Right cardiac atrium (tissue), 5 donors: ENCODE results near the gene PRR35. TPM values are rescaled to one million over a fixed set of nuclear protein-coding genes. Genes with fewer than 3 reads are reported as not detected.
A peak's percentile ranks its signal among the peaks of the same experiment; 100 is the strongest.

Source experiments
- ATAC-seq, 2 donors: fragments of 200-7000 bp; cut with Tn5 transposase; one replicate each; pipeline versions ENCODE4 v1.8.0 to v1.9.1; 2020; ENCODE audit warnings: moderate library complexity in 2 of 2, mild to moderate bottlenecking in 1 of 2
- DNase-seq, 3 donors: peaks; one replicate each; pipeline ENCODE4 v3.0.0-alpha.2; 2020
- H3K27ac ChIP-seq: one replicate; pipeline ENCODE4 v1.5.1; 2013; ENCODE audit warnings: mild to moderate bottlenecking, low read length, control low read depth, moderate library complexity
- H3K27me3 ChIP-seq: one replicate; pipeline ENCODE4 v1.6.1; 2013; ENCODE audit not compliant: control insufficient read depth, insufficient read depth
- H3K4me1 ChIP-seq: one replicate; pipeline ENCODE4 v1.6.1; 2013; ENCODE audit warnings: low read length; ENCODE audit not compliant: control insufficient read depth, insufficient read depth
- H3K4me3 ChIP-seq: one replicate; pipeline ENCODE4 v1.5.1; 2013; ENCODE audit warnings: low read length, control low read depth
- H3K9me3 ChIP-seq: one replicate; pipeline ENCODE4 v1.6.1; 2013; ENCODE audit warnings: low read length; ENCODE audit not compliant: control insufficient read depth
- WGBS: extraction: QIAGEN DNeasy Blood & Tissue Kit; methylation state at CpG from one replicate; pipeline ENCODE4 v1.1.7; 2013; 5-methylcytosine and 5-hydroxymethylcytosine counted together
- intact Hi-C, 4 donors: fragments of 100-400 bp; cut with DNase I; formaldehyde crosslinking; loops; one replicate each; pipeline versions ENCODE4 v1.11.0 to v1.14.0; 2022 to 2023
- polyA plus RNA-seq: library from polyadenylated mRNA; stranded (reverse); fragments of 200-250 nt; gene quantifications from one replicate; pipeline ENCODE4 v1.2.3, GENCODE V29; 2013
- total RNA-seq, 4 donors: library from RNA; stranded (reverse); fragmentation: NEBNext Ultra II Directional; extraction: Animal tissue kit (Norgen Biotek cat#: 25700); gene quantifications; one replicate each; pipeline ENCODE4 v1.2.1, GENCODE V29; 2021
- donor health status: healthy with polysubstance abuse.
- donor health status: DM: no; HTN: yes; CAD: no.
- donor health status: DM: no; HTN: no; CAD: no.
- donor health status: DM: no; HTN: yes; CAD: no; lungs with severe emphysema.
- donor health status: DM: yes; HTN: yes; CAD: no.

The PRR35 gene
- total and polyA plus RNA-seq, 5 donors = not detected

GRCh38 chr16:528111-529011, 31.8 kb upstream of the PRR35 start:
- peak overlapping the region; percentile 86 for H3K4me3 ChIP-seq
- intact Hi-C loops = loop anchor here in 1 of 4 donors (5.0 kb wide), 1 partner anchor 131 kb away; the partner anchor contains the start of gene NME4
- peak in 1 of 2 donors; percentile 18 for ATAC-seq
- 4% methylated on average over 55 of the region's 55 CpGs for WGBS
- H3K9me3 ChIP-seq = no peaks in the 10 kb centered on the region
- peaks cover 18% of the 10 kb centered on the region for H3K4me1 ChIP-seq
- H3K27ac ChIP-seq = peak overlapping the region; percentile 19
- peak; percentile 62 to 77 (median 74) for DNase-seq
- H3K27me3 ChIP-seq = no peaks in the 10 kb centered on the region

DNA sequence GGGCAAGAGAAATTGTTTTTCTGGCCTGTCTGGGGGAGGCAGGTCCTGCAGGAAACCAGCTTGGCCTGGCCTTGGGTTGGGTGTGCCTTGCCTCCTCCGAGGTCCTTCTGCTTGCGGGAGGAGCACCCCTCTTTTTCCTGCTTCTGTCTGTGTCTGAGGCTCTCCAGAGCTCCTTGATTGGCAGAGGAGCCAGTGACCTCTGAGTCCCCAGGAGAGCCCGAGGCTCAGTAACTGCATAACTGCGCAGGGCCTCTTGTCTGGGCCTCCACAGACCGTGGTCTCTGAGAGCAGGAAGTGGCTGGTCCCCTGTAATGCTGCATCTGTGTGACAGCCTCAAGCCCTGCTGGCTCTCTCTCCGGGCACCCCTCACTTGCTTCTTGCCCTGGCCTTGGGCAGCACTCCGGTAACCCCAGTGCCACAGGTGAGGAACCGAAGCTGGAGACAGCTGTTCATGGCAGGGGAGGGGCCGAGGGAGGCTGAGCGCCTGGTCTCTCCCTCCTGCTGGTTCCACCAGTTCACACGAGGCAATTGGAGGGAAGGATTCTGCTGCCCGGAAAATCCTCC, 31.1 kb upstream of the PRR35 start:
- Histone ChIP-seq H3K27me3 (no peaks in the 10 kb centered on the region), H3K9me3 (no peaks in the 10 kb centered on the region), H3K4me3 (peak overlapping the region; percentile 86), H3K4me1 (peaks cover 18% of the 10 kb centered on the region), H3K27ac (peak overlapping the region; percentile 19)
- no peak for ATAC-seq
- WGBS = 49% methylated on average over 12 of the region's 12 CpGs
- no peak for DNase-seq
- intact Hi-C loops = loop anchor here in 1 of 4 donors (5.0 kb wide), 1 partner anchor 132 kb away; the partner anchor contains the start of gene NME4

GRCh38 chr16:530111-530817, 29.9 kb upstream of the PRR35 start:
- ATAC-seq (no peak), DNase-seq (no peak)
- Histone ChIP-seq H3K27ac (no peak overlapping the region), H3K4me3 (no peak overlapping the region), H3K9me3 (no peaks in the 10 kb centered on the region), H3K27me3 (no peaks in the 10 kb centered on the region), H3K4me1 (peaks cover 18% of the 10 kb centered on the region)
- 89% methylated on average over 23 of the region's 23 CpGs for WGBS
- intact Hi-C loops = no loop called here

DNA sequence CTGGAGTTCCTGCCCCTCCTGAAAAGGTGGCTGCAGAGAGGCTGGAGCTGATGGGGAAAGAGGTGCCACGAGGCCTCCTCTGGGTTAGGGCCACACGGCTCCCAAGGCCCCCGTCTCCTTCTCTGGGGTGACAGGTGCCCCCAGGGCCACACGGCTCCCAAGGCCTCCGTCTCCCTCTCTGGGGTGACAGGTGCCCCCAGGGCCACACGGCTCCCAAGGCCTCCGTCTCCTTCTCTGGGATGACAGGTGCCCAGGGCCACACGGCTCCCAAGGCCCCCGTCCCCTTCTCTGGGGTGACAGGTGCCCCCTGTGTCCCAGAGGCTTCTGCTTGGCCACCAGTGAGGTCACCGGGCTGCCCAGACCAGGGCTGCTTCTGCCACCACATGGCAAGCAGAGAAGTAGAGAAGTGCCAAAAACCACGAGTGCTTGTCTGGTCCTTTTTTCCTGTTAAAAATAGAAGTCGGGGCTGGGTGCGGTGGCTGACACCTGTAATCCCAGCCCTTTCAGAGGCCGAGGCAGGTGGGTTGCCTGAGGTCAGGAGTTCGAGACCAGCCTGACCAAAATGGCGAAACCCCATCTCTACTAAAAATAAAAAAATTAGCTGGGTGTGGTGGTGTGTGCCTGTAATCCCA, 28.6 kb upstream of the PRR35 start:
- Histone ChIP-seq H3K27me3 (no peaks in the 10 kb centered on the region), H3K27ac (no peak overlapping the region), H3K4me3 (no peak overlapping the region), H3K4me1 (peaks cover 9% of the 10 kb centered on the region), H3K9me3 (no peaks in the 10 kb centered on the region)
- 85% methylated on average over 16 of the region's 16 CpGs for WGBS
- intact Hi-C loops = no loop called here
- no peak for DNase-seq
- ATAC-seq = no peak

DNA sequence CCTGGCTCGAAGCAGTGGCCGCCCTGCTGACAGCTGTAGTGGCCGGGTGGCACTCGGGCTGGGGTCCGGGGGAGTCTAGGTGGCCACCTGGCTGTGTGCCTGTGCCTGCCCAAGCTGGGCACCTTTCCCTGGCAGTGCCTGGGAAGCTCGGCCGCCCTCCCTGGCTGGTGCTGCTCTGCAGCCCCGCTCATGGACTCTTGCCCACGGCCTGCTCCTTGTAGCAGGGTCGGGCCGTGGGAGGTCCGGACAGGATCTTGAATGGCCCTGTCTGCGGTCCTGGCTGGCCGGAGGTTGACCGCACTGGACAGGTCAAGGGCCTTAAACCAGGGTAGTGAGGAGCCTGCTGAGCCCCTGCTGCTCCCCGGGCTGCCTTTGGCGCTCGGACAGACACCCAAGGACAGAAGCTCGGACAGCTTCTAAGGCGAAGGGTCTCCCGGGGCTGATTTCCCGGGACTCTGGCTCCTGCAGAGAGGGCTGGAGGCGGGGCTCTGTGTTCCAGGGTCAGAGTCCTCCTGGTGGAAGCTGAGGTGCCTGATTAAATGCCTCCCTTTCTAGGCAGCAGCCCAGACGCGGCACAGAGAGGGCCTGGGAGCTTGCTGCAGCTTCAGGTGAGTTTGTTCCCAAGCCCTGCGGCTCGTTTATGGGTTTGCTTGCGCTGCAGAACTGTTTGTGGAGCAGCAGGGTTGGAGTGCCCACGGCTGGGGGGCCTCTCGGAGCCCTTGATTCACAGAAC, 26.6 kb upstream of the PRR35 start:
- DNase-seq (no peak), ATAC-seq (no peak)
- H3K4me1 ChIP-seq = peaks cover 9% of the 10 kb centered on the region
- no peaks in the 10 kb centered on the region for H3K9me3 ChIP-seq
- no peak overlapping the region for H3K4me3 ChIP-seq
- H3K27ac ChIP-seq = no peak overlapping the region
- whole genome bisulfite sequencing = 75% methylated on average over 30 of the region's 30 CpGs
- intact Hi-C loops = no loop called here
- no peaks in the 10 kb centered on the region for H3K27me3 ChIP-seq

DNA sequence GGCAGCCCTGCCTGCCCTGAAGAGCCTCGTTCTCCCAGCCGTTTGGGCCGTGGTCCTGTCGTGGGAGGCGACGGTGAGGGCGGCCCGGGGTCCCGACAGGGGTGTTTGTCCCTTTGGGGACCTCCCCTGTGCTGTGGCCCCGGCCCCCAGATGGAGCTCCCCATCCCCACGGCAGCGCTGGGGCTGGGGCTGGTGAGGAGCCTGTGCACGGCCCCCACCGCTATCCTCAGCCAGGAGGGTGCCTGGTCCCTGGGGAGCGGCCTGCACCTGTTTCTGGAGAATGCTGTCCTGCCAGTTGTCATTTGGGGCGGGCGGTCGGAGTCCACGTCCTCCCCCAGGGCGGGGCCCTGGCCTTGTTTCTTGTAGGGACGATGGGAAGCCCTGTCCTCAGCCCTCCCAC, 26.1 kb upstream of the PRR35 start:
- DNase-seq (no peak), ATAC-seq (no peak)
- peaks cover 4% of the 10 kb centered on the region for H3K4me1 ChIP-seq
- WGBS = 82% methylated on average over 21 of the region's 21 CpGs
- intact Hi-C loops = no loop called here
- no peaks in the 10 kb centered on the region for H3K27me3 ChIP-seq
- no peak overlapping the region for H3K27ac ChIP-seq
- no peaks in the 10 kb centered on the region for H3K9me3 ChIP-seq
- no peak overlapping the region for H3K4me3 ChIP-seq

- Histone ChIP-seq H3K4me1 (no peaks in the 10 kb centered on the region), H3K27me3 (no peaks in the 10 kb centered on the region), H3K4me3 (no peak overlapping the region), H3K9me3 (no peaks in the 10 kb centered on the region), H3K27ac (no peak overlapping the region)
- ATAC-seq = no peak
- no peak for DNase-seq
- intact Hi-C loops = no loop called here
- 92% methylated on average over 27 of the region's 27 CpGs for WGBS
These were observed 25.2 kb upstream of the PRR35 start for GRCh38 chr16:534856-535445.

DNA sequence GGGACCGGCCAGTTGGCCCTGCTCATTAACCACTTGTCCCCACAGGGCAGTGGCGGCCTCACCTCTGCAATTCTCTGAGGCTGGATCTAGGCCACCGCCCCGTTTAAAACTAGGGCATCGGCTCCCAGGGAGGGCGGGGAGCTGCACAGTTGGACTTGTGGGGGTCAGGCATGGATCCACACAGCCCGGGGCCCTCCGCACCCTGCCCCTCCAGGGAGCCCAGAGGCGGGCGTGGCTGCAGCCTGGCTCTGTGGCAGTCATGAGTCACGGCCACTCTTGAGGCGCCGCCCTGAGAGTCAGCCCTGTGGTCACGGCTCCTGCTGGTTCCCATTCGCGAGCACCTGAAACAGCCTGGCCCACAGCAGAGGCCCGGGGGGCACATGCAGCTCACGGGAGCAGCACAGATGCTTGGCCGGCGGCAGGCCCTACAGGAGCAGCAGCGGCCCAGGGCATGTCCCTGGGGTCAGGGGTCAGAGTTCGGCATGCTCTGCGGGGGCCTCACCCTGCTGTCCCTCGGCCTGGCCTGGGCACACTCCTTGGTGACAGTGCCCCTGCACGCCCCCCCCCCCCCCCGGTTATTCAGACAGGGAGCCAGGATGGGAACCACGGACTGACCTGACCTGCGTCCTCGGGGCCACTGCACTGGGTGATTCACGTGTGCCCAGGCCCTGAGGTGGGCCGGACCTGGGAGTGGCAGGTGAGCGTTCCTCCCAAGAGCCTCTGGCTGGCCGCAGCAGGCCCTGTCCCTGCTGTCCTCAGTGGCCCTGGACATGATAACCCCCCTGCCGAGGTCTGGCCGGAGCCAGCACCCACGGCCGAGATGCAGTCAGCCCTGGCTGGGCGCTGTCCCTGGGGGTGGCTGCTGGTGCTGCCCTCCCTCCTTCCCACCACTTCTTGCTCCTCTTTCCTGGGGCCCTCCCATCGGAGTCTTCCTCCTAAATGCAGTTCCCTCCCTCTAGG, 24.5 kb upstream of the PRR35 start:
- WGBS = 84% methylated on average over 39 of the region's 39 CpGs
- intact Hi-C loops = no loop called here
- DNase-seq (peak in 1 of 3 donors; percentile 61), ATAC-seq (peak; percentile 18 to 52)
- Histone ChIP-seq H3K4me1 (no peaks in the 10 kb centered on the region), H3K27ac (no peak overlapping the region), H3K9me3 (no peaks in the 10 kb centered on the region), H3K4me3 (no peak overlapping the region), H3K27me3 (no peaks in the 10 kb centered on the region)

DNA sequence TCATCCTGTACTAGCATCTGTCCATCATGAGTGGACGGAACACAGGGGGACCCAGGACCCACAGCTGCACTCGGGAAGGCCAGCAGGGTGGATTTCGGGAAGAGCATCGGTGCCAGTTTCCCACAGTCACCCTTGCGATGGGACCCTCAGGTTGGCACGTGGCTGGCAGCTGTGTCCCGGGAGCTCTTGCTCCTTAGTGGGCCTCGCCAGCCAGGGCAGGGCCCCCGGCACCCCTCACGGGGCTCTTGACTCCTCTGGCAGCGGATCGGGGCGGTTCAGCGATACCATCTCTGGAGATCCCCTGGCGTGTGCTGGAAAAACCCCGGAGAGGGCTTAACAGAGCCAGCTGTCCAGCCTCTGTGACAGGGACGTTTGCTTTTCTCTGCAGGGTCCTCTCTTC, 23.4 kb upstream of the PRR35 start:
- no peaks in the 10 kb centered on the region for H3K9me3 ChIP-seq
- intact Hi-C loops = no loop called here
- WGBS = 90% methylated on average over 17 of the region's 17 CpGs
- no peak overlapping the region for H3K4me3 ChIP-seq
- ATAC-seq = no peak
- no peak for DNase-seq
- no peak overlapping the region for H3K27ac ChIP-seq
- no peaks in the 10 kb centered on the region for H3K27me3 ChIP-seq
- H3K4me1 ChIP-seq = no peaks in the 10 kb centered on the region
